GM23338 (cell line): ENCODE data around the gene CCDC12. TPM values are rescaled to one million over a fixed set of nuclear protein-coding genes. Genes with fewer than 3 reads are reported as not detected.

Experiments
- ATAC-seq: fragments of 200-7000 bp; cut with Tn5 transposase; 3 replicates; pipeline ENCODE4 v1.9.1; 2020
- DNase-seq: peaks from one replicate; pipeline ENCODE4 v3.0.0-alpha.2; 2015; ENCODE audit warnings: low spot score
- H2AFZ ChIP-seq: fragments of 200-600 bp; sonication (generic); 2 replicates; pipeline ENCODE4 v1.8.0; 2016; ENCODE audit warnings: antibody characterized with exemption, mild to moderate bottlenecking, moderate library complexity
- H3F3A ChIP-seq: fragments of 200-600 bp; sonication (generic); replicated peaks from 2 replicates; pipeline ENCODE4 v1.8.0; 2017; ENCODE audit warnings: antibody characterized with exemption, mixed run types, low read depth
- H3K27ac ChIP-seq: fragments of 200-600 bp; sonication (generic); 2 replicates; pipeline ENCODE4 v1.6.1; 2016; ENCODE audit warnings: low read depth
- H3K27me3 ChIP-seq: fragments of 200-600 bp; sonication (generic); 2 replicates; pipeline ENCODE4 v1.8.0; 2016; ENCODE audit warnings: mild to moderate bottlenecking, mixed run types, moderate library complexity; ENCODE audit not compliant: insufficient read depth
- H3K36me3 ChIP-seq: fragments of 200-600 bp; sonication (generic); 2 replicates; pipeline ENCODE4 v1.8.0; 2016; ENCODE audit warnings: mild to moderate bottlenecking; ENCODE audit not compliant: insufficient read depth
- H3K4me1 ChIP-seq: fragments of 200-600 bp; sonication (generic); 2 replicates; pipeline ENCODE4 v1.8.0; 2016; ENCODE audit warnings: mild to moderate bottlenecking, moderate library complexity; ENCODE audit not compliant: insufficient read depth
- H3K4me2 ChIP-seq: fragments of 200-600 bp; sonication (generic); 2 replicates; pipeline ENCODE4 v1.7.1; 2017; ENCODE audit warnings: mixed run types
- H3K4me3 ChIP-seq: fragments of 200-600 bp; sonication (generic); 2 replicates; pipeline ENCODE4 v1.6.1; 2016; ENCODE audit warnings: mixed run types
- H3K79me2 ChIP-seq: fragments of 200-600 bp; sonication (generic); replicated peaks from 2 replicates; pipeline ENCODE4 v1.8.0; 2017; ENCODE audit warnings: mild to moderate bottlenecking; ENCODE audit not compliant: insufficient read depth
- H3K9me2 ChIP-seq: fragments of 200-600 bp; sonication (generic); 2 replicates; pipeline ENCODE4 v1.8.0; 2017; ENCODE audit not compliant: insufficient read depth
- H4K20me1 ChIP-seq: fragments of 200-600 bp; sonication (generic); replicated peaks from 2 replicates; pipeline ENCODE4 v1.8.0; 2017; ENCODE audit warnings: mild to moderate bottlenecking; ENCODE audit not compliant: insufficient read depth
- H3K27ac Mint-ChIP-seq: 2 replicates; pipeline ENCODE4 v1.8.0; 2020; ENCODE audit warnings: inconsistent platforms, mild to moderate bottlenecking, moderate library complexity, mixed read lengths
- H3K27me3 Mint-ChIP-seq: 3 replicates; pipeline ENCODE4 v1.8.0; 2022; ENCODE audit warnings: low read depth, mild to moderate bottlenecking, moderate library complexity, mixed read lengths, inconsistent platforms; ENCODE audit not compliant: insufficient read depth, poor library complexity
- H3K36me3 Mint-ChIP-seq: 3 replicates; pipeline ENCODE4 v1.8.0; 2021; ENCODE audit warnings: low read depth, mild to moderate bottlenecking, inconsistent platforms, moderate library complexity, mixed read lengths
- H3K4me1 Mint-ChIP-seq: 3 replicates; pipeline ENCODE4 v1.8.0; 2020; ENCODE audit warnings: mild to moderate bottlenecking, inconsistent platforms, mixed read lengths
- H3K4me3 Mint-ChIP-seq: 3 replicates; pipeline ENCODE4 v1.8.0; 2021; ENCODE audit warnings: moderate library complexity, mild to moderate bottlenecking, inconsistent platforms, mixed read lengths
- H3K9me3 Mint-ChIP-seq: 3 replicates; pipeline ENCODE4 v1.8.0; 2020; ENCODE audit warnings: moderate library complexity, mild to moderate bottlenecking, inconsistent platforms, mixed read lengths
- CREB1 ChIP-seq: fragments of 250-450 bp; sonication (Bioruptor Pico); IDR thresholded peaks from 2 replicates; pipeline ENCODE4 v1.5.0; 2020; ENCODE audit warnings: low read depth, mild to moderate bottlenecking, moderate library complexity
- CTCF ChIP-seq, 2 experiments: fragments of 200-600 bp in 1 of 2; sonication (generic) in 1 of 2; conservative IDR thresholded peaks; 2 replicates each; pipeline versions ENCODE4 v1.5.1 to v1.6.1; 2016 to 2017; ENCODE audit warnings: antibody characterized with exemption in 2 of 2, low read depth in 2 of 2, mild to moderate bottlenecking in 2 of 2, moderate library complexity in 1 of 2
- EZH2 ChIP-seq: fragments of 200-600 bp; sonication (generic); IDR thresholded peaks from one replicate; pipeline ENCODE4 v1.8.0; 2017; ENCODE audit warnings: antibody characterized with exemption, mild to moderate bottlenecking, low read depth; ENCODE audit not compliant: unreplicated experiment
- EZH2phosphoT487 ChIP-seq: fragments of 200-600 bp; sonication (generic); IDR thresholded peaks from one replicate; pipeline ENCODE4 v1.8.1; 2018; ENCODE audit warnings: antibody characterized with exemption; ENCODE audit not compliant: unreplicated experiment
- JUNB ChIP-seq: IDR thresholded peaks from one replicate; pipeline ENCODE4 v1.6.1; 2016; ENCODE audit warnings: antibody characterized with exemption; ENCODE audit not compliant: unreplicated experiment
- NANOG ChIP-seq: IDR thresholded peaks from 2 replicates; pipeline ENCODE4 v1.6.1; 2016; ENCODE audit warnings: antibody characterized with exemption, borderline replicate concordance
- POLR2AphosphoS5 ChIP-seq: IDR thresholded peaks from 2 replicates; pipeline ENCODE4 v1.6.1; 2016; ENCODE audit warnings: antibody characterized with exemption, low read depth
- STAT1 ChIP-seq: IDR thresholded peaks from one replicate; pipeline ENCODE4 v1.6.1; 2016; ENCODE audit warnings: antibody characterized with exemption; ENCODE audit not compliant: unreplicated experiment
- ZNF114 ChIP-seq: fragments of 250-450 bp; sonication (Bioruptor Pico); IDR thresholded peaks from 2 replicates; pipeline ENCODE4 v1.5.0; 2020; ENCODE audit warnings: mild to moderate bottlenecking, moderate library complexity
- ZNF331 ChIP-seq: fragments of 250-450 bp; sonication (Bioruptor Pico); IDR thresholded peaks from 2 replicates; pipeline ENCODE4 v1.5.0; 2020; ENCODE audit warnings: low read depth, mild to moderate bottlenecking, moderate library complexity
- ZNF462 ChIP-seq: fragments of 250-450 bp; sonication (Bioruptor Pico); IDR thresholded peaks from 2 replicates; pipeline ENCODE4 v1.5.0; 2020; ENCODE audit warnings: mild to moderate bottlenecking, moderate library complexity
- polyA plus RNA-seq: library from polyadenylated mRNA; unstranded; fragments of >200 nt; fragmentation: Nextera tagmentation; extraction: Ambion mirVana; gene quantifications from 2 replicates; pipeline ENCODE4 v1.2.1, GENCODE V29; 2016
- total RNA-seq: library from RNA; depleted of rRNA; stranded (reverse); fragments of >200 nt; shearing (Covaris generic); gene quantifications from 2 replicates; pipeline ENCODE4 v1.2.3, GENCODE V29; 2014
- TF ChIP-seq, protein P1 (sequence below): IDR thresholded peaks from 2 replicates; pipeline ENCODE4 v1.6.1; 2016; ENCODE audit warnings: antibody characterized with exemption
- TF ChIP-seq, protein P2 (sequence below): IDR thresholded peaks from one replicate; pipeline ENCODE4 v1.6.1; 2018; ENCODE audit warnings: antibody characterized with exemption; ENCODE audit not compliant: unreplicated experiment

Gene CCDC12
- total and polyA plus RNA-seq, 2 experiments from 2014 or later = 42.9 to 133 TPM

GRCh38 chr3:46936733-46937250 lies 39.8 kb downstream of the CCDC12 start:
- Histone ChIP-seq H3K27me3 (no peaks in the 10 kb centered on the region), H3F3A (0 out of 2 replicates have a peak, but pooled peaks cover 7% of the 10 kb centered on the region), H3K4me2 (no peak overlapping the region), H3K36me3 (no peaks in the 10 kb centered on the region; the same call in 1 of the 2 replicates), H2AFZ (no peak overlapping the region), H4K20me1 (peaks cover 48% of the 10 kb centered on the region), H3K27ac (0 out of 2 replicates have a peak overlapping the region, but pooled peaks have one; percentile 75), H3K9me2 (no peaks in the 10 kb centered on the region), H3K4me3 (no peak overlapping the region), H3K79me2 (peaks cover 65% of the 10 kb centered on the region), H3K4me1 (peaks cover 12% of the 10 kb centered on the region; the same call in 1 of the 2 replicates)
- Mint-ChIP-seq H3K4me1 (peaks cover 36% of the 10 kb centered on the region), H3K4me3 (no peak overlapping the region), H3K36me3 (peaks cover 30% of the 10 kb centered on the region), H3K27ac (peak overlapping the region; percentile 76), H3K9me3 (no peaks in the 10 kb centered on the region), H3K27me3 (peaks cover 3% of the 10 kb centered on the region)
- DNase-seq = no peak
- no peak for ATAC-seq
- TF ChIP-seq EZH2 (no peak), NANOG (no peak), JUNB (no peak), ZNF114 (CRISPR knock-in tag) (no peak), CTCF (conservative IDR thresholded peaks at IDR 0.05; ENCODE audit: low read depth in 2 of 2) (no peak), ZNF331 (CRISPR knock-in tag) (no peak), ZNF462 (CRISPR knock-in tag) (no peak), CREB1 (CRISPR knock-in tag) (no peak), EZH2phosphoT487 (no peak), STAT1 (no peak), POLR2AphosphoS5 (no peak)
- TF ChIP-seq, protein P1, sequence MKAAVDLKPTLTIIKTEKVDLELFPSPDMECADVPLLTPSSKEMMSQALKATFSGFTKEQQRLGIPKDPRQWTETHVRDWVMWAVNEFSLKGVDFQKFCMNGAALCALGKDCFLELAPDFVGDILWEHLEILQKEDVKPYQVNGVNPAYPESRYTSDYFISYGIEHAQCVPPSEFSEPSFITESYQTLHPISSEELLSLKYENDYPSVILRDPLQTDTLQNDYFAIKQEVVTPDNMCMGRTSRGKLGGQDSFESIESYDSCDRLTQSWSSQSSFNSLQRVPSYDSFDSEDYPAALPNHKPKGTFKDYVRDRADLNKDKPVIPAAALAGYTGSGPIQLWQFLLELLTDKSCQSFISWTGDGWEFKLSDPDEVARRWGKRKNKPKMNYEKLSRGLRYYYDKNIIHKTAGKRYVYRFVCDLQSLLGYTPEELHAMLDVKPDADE = no peak
- TF ChIP-seq, protein P2, sequence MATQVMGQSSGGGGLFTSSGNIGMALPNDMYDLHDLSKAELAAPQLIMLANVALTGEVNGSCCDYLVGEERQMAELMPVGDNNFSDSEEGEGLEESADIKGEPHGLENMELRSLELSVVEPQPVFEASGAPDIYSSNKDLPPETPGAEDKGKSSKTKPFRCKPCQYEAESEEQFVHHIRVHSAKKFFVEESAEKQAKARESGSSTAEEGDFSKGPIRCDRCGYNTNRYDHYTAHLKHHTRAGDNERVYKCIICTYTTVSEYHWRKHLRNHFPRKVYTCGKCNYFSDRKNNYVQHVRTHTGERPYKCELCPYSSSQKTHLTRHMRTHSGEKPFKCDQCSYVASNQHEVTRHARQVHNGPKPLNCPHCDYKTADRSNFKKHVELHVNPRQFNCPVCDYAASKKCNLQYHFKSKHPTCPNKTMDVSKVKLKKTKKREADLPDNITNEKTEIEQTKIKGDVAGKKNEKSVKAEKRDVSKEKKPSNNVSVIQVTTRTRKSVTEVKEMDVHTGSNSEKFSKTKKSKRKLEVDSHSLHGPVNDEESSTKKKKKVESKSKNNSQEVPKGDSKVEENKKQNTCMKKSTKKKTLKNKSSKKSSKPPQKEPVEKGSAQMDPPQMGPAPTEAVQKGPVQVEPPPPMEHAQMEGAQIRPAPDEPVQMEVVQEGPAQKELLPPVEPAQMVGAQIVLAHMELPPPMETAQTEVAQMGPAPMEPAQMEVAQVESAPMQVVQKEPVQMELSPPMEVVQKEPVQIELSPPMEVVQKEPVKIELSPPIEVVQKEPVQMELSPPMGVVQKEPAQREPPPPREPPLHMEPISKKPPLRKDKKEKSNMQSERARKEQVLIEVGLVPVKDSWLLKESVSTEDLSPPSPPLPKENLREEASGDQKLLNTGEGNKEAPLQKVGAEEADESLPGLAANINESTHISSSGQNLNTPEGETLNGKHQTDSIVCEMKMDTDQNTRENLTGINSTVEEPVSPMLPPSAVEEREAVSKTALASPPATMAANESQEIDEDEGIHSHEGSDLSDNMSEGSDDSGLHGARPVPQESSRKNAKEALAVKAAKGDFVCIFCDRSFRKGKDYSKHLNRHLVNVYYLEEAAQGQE = no peak
